GM12891 (cell line): ENCODE data around the gene NR2F1-AS1.

ENCODE experiments used
- DNase-seq: peaks from one replicate; pipeline ENCODE4 v3.0.0; 2011; ENCODE audit warnings: low spot score; ENCODE audit not compliant: insufficient read length
- FAIRE-seq: peaks from 2 replicates; lab custom pipeline; 2011; peaks lifted over from hg19 to GRCh38; lab: Jason Lieb, UNC
- PAX5 ChIP-seq: IDR thresholded peaks from 2 replicates; pipeline ENCODE4 v1.6.1; 2011; ENCODE audit warnings: low read length, moderate library complexity, mild to moderate bottlenecking; ENCODE audit not compliant: insufficient read depth, severe bottlenecking
- POLR2A ChIP-seq: IDR thresholded peaks from 2 replicates; pipeline ENCODE4 v1.6.1; 2011; ENCODE audit warnings: low read depth, low read length, control low read depth
- POLR2AphosphoS5 ChIP-seq: IDR thresholded peaks from 2 replicates; pipeline ENCODE4 v1.6.1; 2011; ENCODE audit warnings: low read depth, low read length, control low read depth
- POU2F2 ChIP-seq: IDR thresholded peaks from 2 replicates; pipeline ENCODE4 v1.6.1; 2011; ENCODE audit warnings: low read depth, mild to moderate bottlenecking, control low read depth, low read length, moderate library complexity
- SPI1 ChIP-seq: IDR thresholded peaks from 2 replicates; pipeline ENCODE4 v1.6.1; 2011; ENCODE audit warnings: low read depth, low read length, control low read depth
- TAF1 ChIP-seq: IDR thresholded peaks from 2 replicates; pipeline ENCODE4 v1.6.1; 2011; ENCODE audit warnings: low read depth, low read length, control low read depth

NR2F1-AS1 gene

GRCh38 chr5:93583768-93584595 is 3.0 kb upstream of the NR2F1-AS1 start:
- DNase-seq: no peak

GRCh38 chr5:93583439-93583767 is 2.4 kb upstream of the NR2F1-AS1 start:
- DNase-seq (no peak), FAIRE-seq (no peak)
- TF ChIP-seq SPI1 (no peak), TAF1 (no peak), PAX5 (no peak), POLR2AphosphoS5 (no peak), POU2F2 (no peak), POLR2A (no peak)

More at GRCh38 chr5:93583768-93584595, 3.0 kb upstream of the NR2F1-AS1 start:
- peak; percentile 13 for FAIRE-seq
- TF ChIP-seq TAF1 (no peak), POLR2A (no peak), POLR2AphosphoS5 (no peak)

DNA sequence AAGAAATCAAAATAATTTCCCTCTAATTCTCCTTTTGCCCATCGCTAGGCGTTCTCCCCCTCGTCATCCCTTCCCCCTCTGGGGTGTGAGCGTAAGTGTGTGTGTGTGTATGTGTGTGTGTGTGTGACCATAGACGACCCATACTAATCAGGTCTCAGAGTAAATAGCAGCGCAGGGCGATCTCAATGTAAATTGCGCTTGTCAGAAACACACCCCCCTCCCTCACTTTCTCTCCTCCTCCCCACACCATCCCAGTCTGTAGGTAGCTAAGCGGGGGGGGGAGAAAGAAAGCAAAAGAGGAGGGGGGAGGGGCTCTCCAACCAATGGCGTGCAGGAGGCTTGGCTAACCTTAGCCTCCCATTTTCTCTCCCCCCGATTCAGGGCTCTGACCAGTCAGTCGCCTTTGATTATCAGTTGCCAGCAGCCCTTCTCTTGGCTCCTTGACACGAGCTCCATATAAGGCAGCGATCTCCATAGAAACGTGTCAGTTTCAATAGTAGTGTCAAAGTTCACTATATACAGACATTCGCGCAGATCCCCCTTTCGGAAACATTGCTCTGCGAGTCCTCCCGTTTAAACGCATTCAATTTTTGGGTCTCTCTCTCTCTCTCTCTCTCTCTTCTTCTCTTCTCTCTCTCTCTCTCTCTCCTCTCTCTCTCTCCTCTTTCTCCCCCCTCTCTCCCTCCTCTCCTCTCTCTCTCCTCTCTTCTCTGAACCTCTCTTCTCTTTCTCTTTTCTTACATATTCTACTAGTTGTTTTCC is 1.8 kb upstream of the NR2F1-AS1 start, which contains the start of gene NR2F1:
TSS of gene NR2F1 (plus strand) at position 546 of the 762 bp plus-strand sequence. CDS start 1,802 bp downstream, outside the sequence.
- FAIRE-seq (no peak), DNase-seq (no peak)
- TF ChIP-seq PAX5 (no peak), TAF1 (no peak), POU2F2 (no peak), SPI1 (no peak), POLR2AphosphoS5 (no peak), POLR2A (no peak)

DNA sequence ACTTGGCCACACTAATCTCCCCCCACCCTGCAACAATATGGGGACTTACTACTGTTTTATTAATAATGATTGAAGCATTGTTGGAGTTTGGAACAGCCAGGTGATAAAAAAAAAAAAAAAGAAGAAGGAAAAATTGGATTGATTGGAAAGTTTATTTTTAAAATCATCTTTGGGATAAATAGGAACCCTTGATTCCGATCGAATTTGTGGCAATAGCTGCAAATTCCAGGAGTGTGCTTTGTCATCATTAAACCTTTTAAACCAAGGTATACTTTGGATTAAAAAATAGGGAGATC is 1.1 kb upstream of the NR2F1-AS1 start:
- FAIRE-seq (no peak), DNase-seq (no peak)
- TF ChIP-seq POU2F2 (no peak), PAX5 (no peak), POLR2AphosphoS5 (no peak)

DNA sequence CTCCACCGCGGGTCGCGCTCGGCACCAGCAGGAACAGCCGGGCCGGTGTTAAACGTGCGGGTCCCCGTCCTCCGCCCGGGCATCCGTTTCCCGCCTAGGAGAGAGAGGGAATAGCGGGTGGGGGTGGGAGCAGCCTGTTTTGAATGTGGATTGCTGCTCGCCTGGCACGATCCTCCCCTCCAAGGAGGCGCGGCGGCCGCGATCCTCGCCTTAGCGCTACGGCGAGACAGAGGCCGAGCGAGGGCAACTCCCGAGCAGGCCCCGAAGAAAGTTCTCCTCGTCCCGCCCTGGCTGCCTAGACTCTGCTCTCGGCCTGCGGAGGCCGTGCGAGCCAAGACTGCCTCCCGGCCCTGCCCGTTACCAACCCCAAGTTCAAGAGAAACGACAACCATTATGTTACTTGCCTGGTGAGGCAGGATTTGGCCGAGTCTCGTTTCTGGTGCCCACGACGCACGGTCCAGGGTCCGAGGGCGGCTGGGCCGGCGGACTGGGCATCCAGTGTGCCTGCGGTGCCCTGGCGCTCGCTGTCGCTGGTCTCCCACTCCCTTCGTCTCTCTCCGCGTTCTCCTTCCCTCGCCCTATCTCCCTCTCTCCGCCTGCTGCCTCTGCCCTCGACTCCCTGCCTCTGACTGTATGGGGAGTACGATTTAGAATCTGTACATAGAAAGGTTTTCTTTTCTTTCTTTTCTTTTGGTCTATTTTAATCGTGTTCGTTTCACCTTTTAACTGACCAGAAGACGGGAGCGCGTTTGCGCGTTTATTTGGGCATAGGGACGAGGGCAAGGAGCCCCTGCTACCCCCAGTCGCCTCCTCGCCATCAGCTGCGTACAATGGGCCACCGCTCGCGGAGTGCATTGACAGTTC is 724 bp downstream of the NR2F1-AS1 start:
- FAIRE-seq (peak; percentile 28), DNase-seq (no peak)
- TF ChIP-seq POU2F2 (no peak), PAX5 (no peak), POLR2A (no peak), POLR2AphosphoS5 (no peak), TAF1 (no peak), SPI1 (no peak)

DNA sequence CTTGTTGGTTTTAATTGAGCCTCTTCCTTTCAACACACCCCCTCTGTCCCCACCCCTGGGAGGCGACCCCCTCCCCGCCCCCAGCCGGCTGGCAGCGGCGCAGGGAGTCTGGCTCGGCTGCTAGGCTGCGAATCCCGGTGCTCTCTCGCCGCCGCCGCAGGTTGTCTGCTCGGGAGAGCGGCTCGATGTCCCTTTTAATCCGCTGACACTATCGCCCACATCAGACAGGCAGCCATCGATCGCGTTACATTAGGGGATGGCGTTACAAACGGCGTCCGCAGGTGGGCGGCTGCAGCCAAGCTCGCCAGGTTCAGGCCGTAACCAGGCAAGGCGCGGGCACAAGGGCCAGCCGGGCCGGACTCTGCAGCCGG is 1.3 kb downstream of the NR2F1-AS1 start:
- TF ChIP-seq PAX5: no peak
- TF ChIP-seq POLR2AphosphoS5: no peak
- TF ChIP-seq TAF1: no peak
- no peak for TF ChIP-seq POU2F2
- no peak for TF ChIP-seq SPI1
- TF ChIP-seq POLR2A: no peak
- no peak for DNase-seq
- no peak for FAIRE-seq

DNA sequence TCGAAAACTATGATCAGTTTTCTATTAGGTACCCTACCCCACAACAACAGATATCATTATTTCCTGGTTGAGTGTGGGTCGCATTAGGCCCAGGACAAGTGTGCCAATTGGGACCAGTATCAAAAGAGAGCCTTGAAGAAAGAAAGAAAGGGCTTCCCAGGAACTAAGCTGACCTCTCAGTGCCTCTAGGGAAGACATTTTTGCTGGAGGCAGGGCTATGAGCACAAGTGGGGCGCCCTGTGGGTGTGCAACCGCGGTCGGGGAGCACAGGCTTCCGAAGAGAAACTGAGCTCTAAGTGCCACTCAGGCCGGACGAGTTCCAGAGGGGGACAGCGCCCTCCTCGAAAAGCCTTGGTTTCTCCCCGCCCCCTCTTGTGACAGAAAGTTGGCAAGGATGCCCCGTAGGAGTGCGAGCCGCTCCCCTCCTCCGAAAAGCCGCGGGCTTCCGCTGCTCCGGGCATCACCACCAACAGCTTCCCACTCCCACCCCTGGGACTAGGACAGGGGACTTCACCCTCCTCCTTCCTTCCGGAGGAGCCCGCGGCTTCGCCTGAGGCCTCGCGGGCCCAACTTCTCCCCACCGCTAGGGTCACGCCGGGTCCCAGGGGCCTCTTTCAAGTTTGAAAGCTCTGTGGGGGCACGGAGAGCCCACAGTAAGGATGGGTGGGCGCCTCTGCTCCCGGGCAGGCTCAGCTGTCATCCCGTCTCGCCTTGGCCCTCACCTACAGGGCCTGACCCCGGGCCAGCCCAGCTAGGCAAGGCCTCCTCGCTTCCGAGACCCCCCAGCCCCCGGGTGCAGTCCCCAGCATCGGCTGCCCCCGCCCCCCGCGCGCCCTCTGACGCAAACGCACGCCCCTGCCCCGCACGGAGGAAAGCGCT is 2.0 kb downstream of the NR2F1-AS1 start:
- TF ChIP-seq PAX5 (no peak), POLR2A (no peak), SPI1 (no peak), TAF1 (no peak), POU2F2 (no peak), POLR2AphosphoS5 (no peak)
- DNase-seq (no peak), FAIRE-seq (no peak)
